Measurements from ENCODE around the gene MFRP. TPM values are rescaled to one million over a fixed set of nuclear protein-coding genes. Genes with fewer than 3 reads are reported as not detected.

Gene MFRP
- total and polyA plus RNA-seq, 9 of the 15 experiments (the other 6 are each of a cell fraction or from before 2014, with no cell fraction given) = not detected

- no peak for TF ChIP-seq TRIM25 (IDR thresholded peaks at IDR 0.05; ENCODE audit: borderline replicate concordance)
- TF ChIP-seq PHF20 (IDR thresholded peaks at IDR 0.05; ENCODE audit: partially characterized antibody) = peak; percentile 6
- no peak for TF ChIP-seq THAP12 (CRISPR knock-in tag; IDR thresholded peaks at IDR 0.05)
- no peak for TF ChIP-seq ATF2 (CRISPR knock-in tag; IDR thresholded peaks at IDR 0.05)
- TF ChIP-seq NR3C1 (CRISPR knock-in tag; IDR thresholded peaks at IDR 0.05) = no peak
- TF ChIP-seq CHD2 (IDR thresholded peaks at IDR 0.05; ENCODE audit: low read depth, low read length) = no peak
- TF ChIP-seq TSC22D4 (tag; IDR thresholded peaks at IDR 0.05) = no peak
- no peak for TF ChIP-seq USF2 (CRISPR knock-in tag; IDR thresholded peaks at IDR 0.05)
- no peak for TF ChIP-seq BRD9 (IDR thresholded peaks at IDR 0.05; ENCODE audit: low read depth, partially characterized antibody)
- no peak for TF ChIP-seq ZNF79 (CRISPR knock-in tag; IDR thresholded peaks at IDR 0.05; ENCODE audit: low read depth)
- TF ChIP-seq SETDB1 (IDR thresholded peaks at IDR 0.05; ENCODE audit: low read length) = no peak
- no peak for TF ChIP-seq ZHX1 (conservative IDR thresholded peaks at IDR 0.05; ENCODE audit: low read length)
- no peak for TF ChIP-seq ZNF212 (CRISPR knock-in tag; IDR thresholded peaks at IDR 0.05)
- no peak for TF ChIP-seq C11orf30 (IDR thresholded peaks at IDR 0.05; ENCODE audit: low read depth)
- TF ChIP-seq SMARCC2 (IDR thresholded peaks at IDR 0.05; ENCODE audit: low read depth) = no peak
- TF ChIP-seq ZSCAN29 (IDR thresholded peaks at IDR 0.05) = no peak; the same call in 1 of the 2 replicates
- no peak for TF ChIP-seq ZNF282 (CRISPR knock-in tag; IDR thresholded peaks at IDR 0.05)
- TF ChIP-seq TGIF2 (CRISPR knock-in tag; IDR thresholded peaks at IDR 0.05) = no peak; the same call in 1 of the 2 replicates
Measured at GRCh38 chr11:119320776-119321524, 25.6 kb downstream of the MFRP start (continued).

Data from K562 (cell line).